PC-9 (cell line): ENCODE data around the gene PRKG1.

ENCODE experiments used
- CTCF ChIP-seq: fragments of 200-600 bp; sonication (generic); conservative IDR thresholded peaks from 2 replicates; pipeline ENCODE4 v1.6.1; 2017; ENCODE audit warnings: mixed run types, antibody characterized with exemption, mild to moderate bottlenecking, moderate library complexity
- EZH2 ChIP-seq: fragments of 200-600 bp; sonication (generic); IDR thresholded peaks from 2 replicates; pipeline ENCODE4 v1.8.0; 2017; ENCODE audit warnings: antibody characterized with exemption, low read depth

DNA sequence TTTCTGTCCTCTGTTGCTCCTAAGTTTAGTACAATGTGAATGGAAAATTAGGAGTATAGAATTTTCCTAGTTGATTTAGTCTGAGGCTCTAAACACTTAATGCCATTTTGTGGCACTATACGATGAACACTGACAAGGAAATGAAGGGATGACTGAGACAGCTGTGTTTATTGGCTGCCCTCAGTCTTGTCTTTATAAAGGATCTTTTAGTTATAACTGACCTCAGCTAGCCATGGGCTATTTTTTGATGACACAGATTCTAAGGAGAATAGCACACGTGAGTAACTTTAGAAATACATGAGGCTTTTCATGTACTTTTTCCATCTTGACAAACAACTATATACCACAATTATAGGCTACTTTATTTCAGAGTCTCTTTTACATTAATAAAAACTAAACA, 113.7 kb downstream of the PRKG1 start:
- TF ChIP-seq CTCF (no peak), EZH2 (no peak)
